ENCODE data around the gene SMYD3. TPM values are rescaled to one million over a fixed set of nuclear protein-coding genes. Genes with fewer than 3 reads are reported as not detected.

The SMYD3 gene
- total and polyA plus RNA-seq, 9 of the 15 experiments (the other 6 are each of a cell fraction or from before 2014, with no cell fraction given) = 128 to 440 (median 197) TPM

- TF ChIP-seq CREB5 (CRISPR knock-in tag; IDR thresholded peaks at IDR 0.05) (no peak), CHD7 (IDR thresholded peaks at IDR 0.05; ENCODE audit: low read depth, low read length) (no peak)
These were observed 634.6 kb downstream of the SMYD3 start (continued) for GRCh38 chr1:245872475-245872874.

Data from K562 (cell line).